ENCODE results near the gene IRX4.

DNA sequence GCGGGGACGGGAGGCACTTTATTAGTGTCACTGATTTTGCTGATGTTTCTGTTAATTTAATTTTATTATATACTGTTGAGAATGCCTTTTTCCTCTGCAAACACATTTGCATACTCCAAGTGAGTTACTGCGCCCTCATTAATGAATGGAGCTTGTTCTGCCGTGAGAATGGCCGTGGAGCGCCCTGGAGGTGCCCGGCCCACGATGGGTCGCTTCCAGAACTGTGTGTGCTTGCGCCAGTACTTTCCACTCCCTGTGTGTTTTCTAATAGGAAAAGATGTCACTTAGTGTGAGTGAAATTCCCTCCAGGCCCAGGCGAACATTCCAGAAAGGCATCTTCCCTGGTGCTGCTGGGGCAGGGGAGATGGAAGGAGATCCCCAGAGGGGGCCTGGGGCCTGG, 51.5 kb downstream of the IRX4 start:
- TF ChIP-seq, protein P1, sequence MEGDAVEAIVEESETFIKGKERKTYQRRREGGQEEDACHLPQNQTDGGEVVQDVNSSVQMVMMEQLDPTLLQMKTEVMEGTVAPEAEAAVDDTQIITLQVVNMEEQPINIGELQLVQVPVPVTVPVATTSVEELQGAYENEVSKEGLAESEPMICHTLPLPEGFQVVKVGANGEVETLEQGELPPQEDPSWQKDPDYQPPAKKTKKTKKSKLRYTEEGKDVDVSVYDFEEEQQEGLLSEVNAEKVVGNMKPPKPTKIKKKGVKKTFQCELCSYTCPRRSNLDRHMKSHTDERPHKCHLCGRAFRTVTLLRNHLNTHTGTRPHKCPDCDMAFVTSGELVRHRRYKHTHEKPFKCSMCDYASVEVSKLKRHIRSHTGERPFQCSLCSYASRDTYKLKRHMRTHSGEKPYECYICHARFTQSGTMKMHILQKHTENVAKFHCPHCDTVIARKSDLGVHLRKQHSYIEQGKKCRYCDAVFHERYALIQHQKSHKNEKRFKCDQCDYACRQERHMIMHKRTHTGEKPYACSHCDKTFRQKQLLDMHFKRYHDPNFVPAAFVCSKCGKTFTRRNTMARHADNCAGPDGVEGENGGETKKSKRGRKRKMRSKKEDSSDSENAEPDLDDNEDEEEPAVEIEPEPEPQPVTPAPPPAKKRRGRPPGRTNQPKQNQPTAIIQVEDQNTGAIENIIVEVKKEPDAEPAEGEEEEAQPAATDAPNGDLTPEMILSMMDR (IDR thresholded peaks at IDR 0.05), result no peak
- no peak for TF ChIP-seq POLR2AphosphoS5 (IDR thresholded peaks at IDR 0.05; ENCODE audit: low read depth, low read length)
- no peak for TF ChIP-seq JUND (IDR thresholded peaks at IDR 0.05)
- no peak for TF ChIP-seq TCF12 (IDR thresholded peaks at IDR 0.05)
- TF ChIP-seq, protein P2, sequence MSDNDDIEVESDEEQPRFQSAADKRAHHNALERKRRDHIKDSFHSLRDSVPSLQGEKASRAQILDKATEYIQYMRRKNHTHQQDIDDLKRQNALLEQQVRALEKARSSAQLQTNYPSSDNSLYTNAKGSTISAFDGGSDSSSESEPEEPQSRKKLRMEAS (IDR thresholded peaks at IDR 0.05; ENCODE audit: low read depth), result no peak
- TF ChIP-seq, protein P3, sequence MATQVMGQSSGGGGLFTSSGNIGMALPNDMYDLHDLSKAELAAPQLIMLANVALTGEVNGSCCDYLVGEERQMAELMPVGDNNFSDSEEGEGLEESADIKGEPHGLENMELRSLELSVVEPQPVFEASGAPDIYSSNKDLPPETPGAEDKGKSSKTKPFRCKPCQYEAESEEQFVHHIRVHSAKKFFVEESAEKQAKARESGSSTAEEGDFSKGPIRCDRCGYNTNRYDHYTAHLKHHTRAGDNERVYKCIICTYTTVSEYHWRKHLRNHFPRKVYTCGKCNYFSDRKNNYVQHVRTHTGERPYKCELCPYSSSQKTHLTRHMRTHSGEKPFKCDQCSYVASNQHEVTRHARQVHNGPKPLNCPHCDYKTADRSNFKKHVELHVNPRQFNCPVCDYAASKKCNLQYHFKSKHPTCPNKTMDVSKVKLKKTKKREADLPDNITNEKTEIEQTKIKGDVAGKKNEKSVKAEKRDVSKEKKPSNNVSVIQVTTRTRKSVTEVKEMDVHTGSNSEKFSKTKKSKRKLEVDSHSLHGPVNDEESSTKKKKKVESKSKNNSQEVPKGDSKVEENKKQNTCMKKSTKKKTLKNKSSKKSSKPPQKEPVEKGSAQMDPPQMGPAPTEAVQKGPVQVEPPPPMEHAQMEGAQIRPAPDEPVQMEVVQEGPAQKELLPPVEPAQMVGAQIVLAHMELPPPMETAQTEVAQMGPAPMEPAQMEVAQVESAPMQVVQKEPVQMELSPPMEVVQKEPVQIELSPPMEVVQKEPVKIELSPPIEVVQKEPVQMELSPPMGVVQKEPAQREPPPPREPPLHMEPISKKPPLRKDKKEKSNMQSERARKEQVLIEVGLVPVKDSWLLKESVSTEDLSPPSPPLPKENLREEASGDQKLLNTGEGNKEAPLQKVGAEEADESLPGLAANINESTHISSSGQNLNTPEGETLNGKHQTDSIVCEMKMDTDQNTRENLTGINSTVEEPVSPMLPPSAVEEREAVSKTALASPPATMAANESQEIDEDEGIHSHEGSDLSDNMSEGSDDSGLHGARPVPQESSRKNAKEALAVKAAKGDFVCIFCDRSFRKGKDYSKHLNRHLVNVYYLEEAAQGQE (IDR thresholded peaks at IDR 0.05; ENCODE audit: low read depth, low read length), result no peak
- no peak for TF ChIP-seq EP300 (IDR thresholded peaks at IDR 0.05; ENCODE audit: borderline replicate concordance in 1 of 2, low read depth in 1 of 2, low read length in 1 of 2)
- TF ChIP-seq FOSL2 (IDR thresholded peaks at IDR 0.05; ENCODE audit: borderline replicate concordance, low read depth), result no peak

Data from SK-N-SH (cell line).